MM.1S (cell line): ENCODE data around the gene SP9.

ENCODE experiments used
- CTCF ChIP-seq: fragments of 300-600 bp; sonication (generic); IDR thresholded peaks from 2 replicates; pipeline ENCODE4 v1.5.1; 2016; ENCODE audit warnings: antibody characterized with exemption, low read length, mixed read lengths
- EZH2 ChIP-seq: fragments of 300-600 bp; sonication (generic); optimal IDR thresholded peaks from 2 replicates; pipeline ENCODE3; 2017; ENCODE audit warnings: low read depth, mild to moderate bottlenecking, antibody characterized with exemption, low read length, mixed read lengths
- EZH2phosphoT487 ChIP-seq: fragments of 300-600 bp; sonication (generic); IDR thresholded peaks from 2 replicates; pipeline ENCODE4 v1.6.1; 2018; ENCODE audit warnings: antibody characterized with exemption, low read length

- TF ChIP-seq CTCF (no peak), EZH2 (no peak), EZH2phosphoT487 (no peak)
Observed at GRCh38 chr2:174325373-174326160, 9.2 kb upstream of the SP9 start.
